ENCODE measurements around the gene FGF21.
A peak's percentile ranks its signal among the peaks of the same experiment; 100 is the strongest.

The FGF21 gene

GRCh38 chr19:48795685-48796070 lies 40.4 kb downstream of the FGF21 start:
- no peak for DNase-seq

GRCh38 chr19:48796298-48797083 lies 41.2 kb downstream of the FGF21 start:
- DNase-seq: no peak

- DNase-seq: no peak
Observed at GRCh38 chr19:48797103-48797502, 41.8 kb downstream of the FGF21 start.

DNA sequence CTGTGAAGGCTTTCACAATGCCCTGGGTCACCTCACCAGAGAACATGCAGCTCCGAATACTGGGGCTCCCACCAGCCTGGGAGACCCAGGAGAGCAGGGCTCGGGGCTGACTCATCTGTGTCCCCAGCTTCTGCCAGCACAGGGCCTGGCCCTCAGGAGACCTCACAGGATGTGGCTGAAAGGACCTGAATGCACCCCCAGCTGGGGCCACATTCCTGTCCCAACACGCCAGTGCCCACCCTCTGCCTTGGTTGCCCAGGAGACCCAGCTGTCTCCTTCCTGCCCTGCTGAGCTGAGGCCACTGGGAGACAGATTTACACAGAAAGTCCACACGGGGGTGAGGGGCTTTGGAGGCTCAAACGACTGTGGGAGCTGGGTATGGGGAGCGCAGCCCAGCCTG lies 43.6 kb downstream of the FGF21 start:
- no peak for DNase-seq

- DNase-seq: no peak
Observed at GRCh38 chr19:48799358-48800300, 44.3 kb downstream of the FGF21 start.

DNA sequence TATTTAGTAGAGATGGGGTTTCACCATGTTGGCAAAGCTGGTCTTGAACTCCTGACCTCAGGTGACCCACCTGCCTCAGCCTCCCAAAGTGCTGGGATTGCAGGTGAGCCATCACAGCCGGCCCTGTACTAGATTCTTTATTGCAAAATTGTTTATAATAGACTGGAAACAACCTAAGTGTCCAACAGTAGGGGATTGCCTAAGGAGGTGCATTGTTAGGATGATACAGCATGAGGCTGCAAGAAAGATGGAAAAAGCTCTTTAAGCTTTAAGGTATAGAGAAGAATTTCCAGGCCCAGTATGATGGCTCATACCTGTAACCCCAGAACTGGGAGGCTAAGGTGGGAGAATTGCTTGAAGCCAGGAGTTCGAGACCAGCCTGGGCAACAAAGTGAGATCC lies 47.3 kb downstream of the FGF21 start:
- no peak for DNase-seq

GRCh38 chr19:48804496-48804895 lies 49.2 kb downstream of the FGF21 start:
- no peak for DNase-seq

DNA sequence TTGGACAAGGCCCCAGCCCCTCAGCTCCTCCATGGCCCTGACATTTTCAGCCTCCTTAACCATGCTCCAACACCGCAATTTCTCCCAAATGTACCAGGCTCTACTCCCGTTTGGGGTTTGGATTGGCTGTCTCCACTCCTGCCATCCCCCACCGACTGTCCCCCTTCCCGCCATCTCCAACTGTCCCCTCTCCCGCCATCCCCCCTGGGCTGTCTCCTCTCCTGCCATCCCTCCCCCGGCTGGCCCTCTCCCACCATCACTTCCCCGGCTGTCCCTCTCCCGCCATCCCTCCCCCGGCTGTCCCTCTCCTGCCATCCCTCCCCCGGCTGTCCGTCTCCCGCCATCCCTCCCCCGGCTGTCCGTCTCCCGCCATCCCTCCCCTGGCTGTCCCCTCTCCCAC lies 50.1 kb downstream of the FGF21 start:
- DNase-seq: no peak

DNA sequence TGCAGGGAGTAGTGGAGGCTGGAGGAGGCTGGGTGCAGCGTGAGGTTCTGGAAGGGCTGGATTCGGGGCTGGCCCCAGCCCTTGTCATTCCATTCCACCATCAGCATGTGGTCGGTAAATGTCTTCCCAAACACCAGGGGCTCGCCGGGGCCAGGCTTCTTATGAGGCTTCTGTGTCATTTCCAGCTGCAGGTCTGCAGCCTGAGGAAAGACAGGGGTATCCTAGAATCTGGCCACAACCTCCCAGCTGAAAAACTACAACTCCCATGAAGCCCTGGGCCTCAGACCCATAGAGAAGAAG lies 51.1 kb downstream of the FGF21 start:
- peak; percentile 56 for DNase-seq

- no peak for DNase-seq
Observed at GRCh38 chr19:48806818-48807589, 51.7 kb downstream of the FGF21 start.

DNA sequence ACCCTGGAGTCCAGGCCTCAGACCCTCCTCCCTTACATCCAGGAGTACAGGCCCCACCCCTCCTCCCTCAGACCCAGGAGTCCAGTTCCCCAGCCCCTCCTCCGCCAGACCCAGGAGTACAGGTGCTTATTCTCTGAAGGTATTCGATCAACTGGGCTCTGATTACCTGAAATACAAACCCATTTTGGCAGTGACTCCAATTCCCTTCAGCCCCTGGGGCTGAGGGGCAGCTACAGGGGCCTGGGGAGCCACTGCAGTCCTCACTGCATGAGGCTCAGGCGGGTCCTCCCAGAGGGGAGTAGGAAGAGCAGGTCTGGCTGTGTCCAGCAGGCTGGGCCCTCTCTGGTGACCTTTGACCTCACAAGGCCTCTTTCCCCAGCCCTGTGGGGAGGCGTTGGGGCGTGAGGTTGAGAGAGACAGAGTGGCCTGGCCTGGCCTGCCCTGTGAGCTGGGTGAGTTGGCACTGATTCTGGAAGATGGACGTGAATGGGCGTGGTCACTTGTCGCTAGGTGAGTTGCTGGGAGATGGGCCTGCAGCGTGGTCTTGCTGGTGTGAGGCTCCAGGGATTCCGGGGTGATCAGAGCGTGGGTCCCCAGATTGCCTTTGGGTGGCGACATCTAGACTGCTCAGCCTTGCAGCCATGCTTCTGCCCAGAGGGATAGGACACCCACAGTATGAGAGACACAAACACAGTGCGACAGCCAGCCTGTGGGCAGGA lies 52.4 kb downstream of the FGF21 start:
- DNase-seq: no peak

Data from stimulated activated CD8-positive, alpha-beta memory T cell treated with anti-CD3 and anti-CD28 coated beads, Interleukin-4, amount 100 ng/mL, for 48 hours (primary cell).